ENCODE measurements around the gene LY9.

DNA sequence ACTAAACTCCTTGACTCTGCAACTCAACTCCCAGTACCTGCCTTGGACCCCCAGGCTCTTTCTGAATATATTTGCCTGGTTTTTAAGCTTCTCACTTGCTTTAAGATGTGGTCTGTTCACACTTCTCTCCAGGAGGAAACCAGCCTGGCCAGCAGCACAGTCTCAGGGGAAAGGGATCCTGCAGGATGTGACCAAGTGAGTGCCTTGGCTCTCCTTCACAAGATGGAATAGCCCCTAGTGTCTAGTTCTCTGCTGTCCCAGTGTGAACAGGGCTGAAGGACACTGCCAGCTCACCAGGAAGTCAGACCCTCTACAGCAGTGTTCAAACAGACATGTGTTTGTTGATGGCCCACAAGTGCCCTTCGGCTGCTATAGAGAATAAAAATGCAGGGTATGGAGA, 33.8 kb downstream of the LY9 start:
- TF ChIP-seq, protein P1, sequence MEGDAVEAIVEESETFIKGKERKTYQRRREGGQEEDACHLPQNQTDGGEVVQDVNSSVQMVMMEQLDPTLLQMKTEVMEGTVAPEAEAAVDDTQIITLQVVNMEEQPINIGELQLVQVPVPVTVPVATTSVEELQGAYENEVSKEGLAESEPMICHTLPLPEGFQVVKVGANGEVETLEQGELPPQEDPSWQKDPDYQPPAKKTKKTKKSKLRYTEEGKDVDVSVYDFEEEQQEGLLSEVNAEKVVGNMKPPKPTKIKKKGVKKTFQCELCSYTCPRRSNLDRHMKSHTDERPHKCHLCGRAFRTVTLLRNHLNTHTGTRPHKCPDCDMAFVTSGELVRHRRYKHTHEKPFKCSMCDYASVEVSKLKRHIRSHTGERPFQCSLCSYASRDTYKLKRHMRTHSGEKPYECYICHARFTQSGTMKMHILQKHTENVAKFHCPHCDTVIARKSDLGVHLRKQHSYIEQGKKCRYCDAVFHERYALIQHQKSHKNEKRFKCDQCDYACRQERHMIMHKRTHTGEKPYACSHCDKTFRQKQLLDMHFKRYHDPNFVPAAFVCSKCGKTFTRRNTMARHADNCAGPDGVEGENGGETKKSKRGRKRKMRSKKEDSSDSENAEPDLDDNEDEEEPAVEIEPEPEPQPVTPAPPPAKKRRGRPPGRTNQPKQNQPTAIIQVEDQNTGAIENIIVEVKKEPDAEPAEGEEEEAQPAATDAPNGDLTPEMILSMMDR (IDR thresholded peaks at IDR 0.05) = no peak
- TF ChIP-seq POLR2AphosphoS5 (IDR thresholded peaks at IDR 0.05; ENCODE audit: insufficient read depth in 1 of 2, low read depth in 1 of 2) = no peak
